GM12878 (cell line): ENCODE data around the gene IP6K3. TPM values are rescaled to one million over a fixed set of nuclear protein-coding genes. Genes with fewer than 3 reads are reported as not detected.

Source experiments
- ATAC-seq: fragments of 200-7000 bp; cut with Tn5 transposase; 3 replicates; pipeline ENCODE4 v1.9.1; 2020; ENCODE audit warnings: mild to moderate bottlenecking, moderate library complexity
- BruUV-seq: library from RNA; stranded (reverse); fragments of 400-500 nt; replicated peaks from 2 replicates; lab custom pipeline; 2021; lab: Mats Ljungman, UMichigan
- CTCF ChIA-PET: fragments of 300-600 bp; sonication (Branson Sonifier 250); formaldehyde crosslinking; extraction: SDS; loops from one replicate; lab custom pipeline; 2021; ENCODE audit warnings: inconsistent platforms; lab: Yijun Ruan, JAX
- POLR2A ChIA-PET: fragments of 350-600 bp; formaldehyde crosslinking; extraction: SDS; loops from one replicate; lab custom pipeline; 2021; ENCODE audit warnings: inconsistent platforms; lab: Charles Lee
- RAD21 ChIA-PET: fragments of 300-600 bp; sonication (Branson Sonifier 250); formaldehyde crosslinking; loops from one replicate; lab custom pipeline; 2023; ENCODE audit warnings: antibody characterized with exemption; ENCODE audit not compliant: unreplicated experiment; lab: Charles Lee
- SMC1A ChIA-PET: fragments of 300-600 bp; sonication (Branson Sonifier 250); formaldehyde crosslinking; loops from one replicate; lab custom pipeline; 2023; ENCODE audit not compliant: unreplicated experiment, uncharacterized antibody; lab: Charles Lee
- DNase-seq: peaks from one replicate; pipeline ENCODE4 v3.0.0-alpha.2; 2011; ENCODE audit warnings: low read depth, low spot score
- FAIRE-seq: peaks from 3 replicates; lab custom pipeline; 2011; peaks lifted over from hg19 to GRCh38; lab: Jason Lieb, UNC
- H2AFZ ChIP-seq: 2 replicates; pipeline ENCODE4 v1.6.0; 2011; ENCODE audit warnings: low read depth, low read length, control low read depth; ENCODE audit not compliant: control insufficient read depth
- H3K27ac ChIP-seq: 2 replicates; pipeline ENCODE4 v1.5.1; 2011; ENCODE audit warnings: control low read depth; ENCODE audit not compliant: control insufficient read depth, insufficient read depth
- H3K27me3 ChIP-seq, 2 experiments: replicated peaks in 1 of 2; 2 replicates each; pipeline versions ENCODE4 v1.6.0 to v1.6.1; 2011; ENCODE audit warnings: low read length in 1 of 2; ENCODE audit not compliant: control insufficient read depth in 2 of 2, insufficient read depth in 2 of 2
- H3K36me3 ChIP-seq, 2 experiments: 2 replicates each; pipeline ENCODE4 v1.5.1; 2011; ENCODE audit warnings: low read length in 1 of 2; ENCODE audit not compliant: control insufficient read depth in 2 of 2, insufficient read depth in 2 of 2
- H3K4me1 ChIP-seq: 2 replicates; pipeline ENCODE4 v1.6.1; 2011; ENCODE audit warnings: mild to moderate bottlenecking, low read length, moderate library complexity, mixed read lengths; ENCODE audit not compliant: control insufficient read depth, insufficient read depth
- H3K4me2 ChIP-seq: 2 replicates; pipeline ENCODE4 v1.6.0; 2011; ENCODE audit warnings: control low read depth; ENCODE audit not compliant: control insufficient read depth, insufficient read depth
- H3K4me3 ChIP-seq: fragments of 200-600 bp; sonication (generic); 2 replicates; pipeline ENCODE4 v1.5.1; 2016
- H3K79me2 ChIP-seq: 2 replicates; pipeline ENCODE4 v1.6.0; 2011; ENCODE audit warnings: low read length; ENCODE audit not compliant: control insufficient read depth, insufficient read depth
- H3K9ac ChIP-seq: 2 replicates; pipeline ENCODE4 v1.8.0; 2011; ENCODE audit warnings: low read length, control low read depth, mixed read lengths; ENCODE audit not compliant: control insufficient read depth, insufficient read depth
- H3K9me3 ChIP-seq: replicated peaks from 3 replicates; pipeline ENCODE4 v1.5.1; 2011; ENCODE audit warnings: mild to moderate bottlenecking, low read length; ENCODE audit not compliant: control insufficient read depth, insufficient read depth
- H4K20me1 ChIP-seq: 2 replicates; pipeline ENCODE4 v1.6.0; 2011; ENCODE audit not compliant: control insufficient read depth, insufficient read depth
- BMI1 ChIP-seq: fragments of 450-650 bp; IDR thresholded peaks from 2 replicates; pipeline ENCODE4 v1.6.1; 2016; ENCODE audit warnings: mild to moderate bottlenecking, moderate library complexity, borderline replicate concordance
- GABPA ChIP-seq: IDR thresholded peaks from 2 replicates; pipeline ENCODE4 v1.6.1; 2014; ENCODE audit warnings: antibody characterized with exemption, low read depth, mild to moderate bottlenecking, inconsistent platforms
- RAD51 ChIP-seq: fragments of 450-650 bp; IDR thresholded peaks from 2 replicates; pipeline ENCODE4 v1.6.1; 2016; ENCODE audit warnings: moderate library complexity, mild to moderate bottlenecking, inconsistent platforms
- RBBP5 ChIP-seq: fragments of 200-600 bp; sonication (generic); conservative IDR thresholded peaks from 2 replicates; pipeline ENCODE4 v1.6.1; 2016
- ZSCAN29 ChIP-seq: fragments of 450-650 bp; IDR thresholded peaks from 2 replicates; pipeline ENCODE4 v1.6.1; 2017; ENCODE audit warnings: mild to moderate bottlenecking, moderate library complexity
- whole genome bisulfite sequencing: methylation state at CpG from one replicate; pipeline ENCODE4 v1.1.6; 2016; ENCODE audit warnings: low lambda C conversion rate; ENCODE audit not compliant: insufficient replicate concordance, insufficient coverage; ENCODE audit errors: missing lambda C conversion rate; 5-methylcytosine and 5-hydroxymethylcytosine counted together
- in situ Hi-C: fragments of 300-500 bp; cut with MboI; formaldehyde crosslinking; loops from 9 replicates; pipeline ENCODE4 v1.14.3; 2018; ENCODE audit warnings: mixed read lengths
- intact Hi-C: fragments of 100-400 bp; cut with micrococcal nuclease; formaldehyde crosslinking; loops from one replicate; pipeline ENCODE4 v1.14.2; 2022; ENCODE audit not compliant: unreplicated experiment
- polyA plus RNA-seq, 11 experiments: library from polyadenylated mRNA; depleted of rRNA in 4 of 11; unstranded in 6 of 11; stranded (reverse) in 5 of 11; fragments of >200 nt; fragmentation: Nextera tagmentation in 4 of 11; fragmentation: Illumina TruSeq in 1 of 11; extraction: Ambion mirVana in 4 of 11; extraction: Trizol in 1 of 11; gene quantifications; 1 replicate in 1 of 11; 2 replicates in 10 of 11; pipeline versions ENCODE4 v1.2.1 to v1.2.3, GENCODE V29; 2011 to 2016; ENCODE audit warnings: inconsistent platforms in 2 of 11, missing spikeins in 2 of 11, low read depth in 1 of 11
- total RNA-seq, 4 experiments: library from RNA; depleted of rRNA in 3 of 4; stranded (reverse); fragments of >200 nt in 3 of 4; fragmentation: Illumina TruSeq in 1 of 4; extraction: Trizol in 1 of 4; gene quantifications; 2 replicates each; pipeline versions ENCODE4 v1.2.1 to v1.2.3, GENCODE V29; 2013 to 2021
- TF ChIP-seq, protein P1 (sequence below): fragments of 450-650 bp; IDR thresholded peaks from 2 replicates; pipeline ENCODE4 v1.6.1; 2017; ENCODE audit warnings: mild to moderate bottlenecking, moderate library complexity

The IP6K3 gene
- total and polyA plus RNA-seq, 10 of the 15 experiments (the other 5 are each of a cell fraction or from before 2014, with no cell fraction given) = 0.02 to 0.15 (median 0.09) TPM; not detected in 7

DNA sequence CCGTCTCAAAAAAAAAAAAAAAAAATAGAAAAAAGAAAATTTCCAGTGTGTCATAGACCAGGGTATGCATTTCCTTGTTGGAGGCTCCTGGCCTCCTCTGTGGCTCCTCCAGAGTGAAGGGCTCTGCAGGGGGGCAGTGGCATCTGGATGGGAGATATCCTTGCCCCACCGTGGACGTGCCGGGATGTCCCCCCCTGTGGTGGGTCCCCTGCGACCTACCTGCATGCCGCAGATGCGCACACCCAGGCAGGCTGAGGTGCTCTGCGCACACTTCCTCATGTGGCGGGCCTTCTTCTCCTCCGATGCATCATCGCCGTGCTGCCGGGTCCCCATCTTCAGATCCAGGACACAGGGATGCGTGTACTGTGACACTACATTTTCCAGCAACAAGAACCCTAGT is 21.5 kb downstream of the IP6K3 start:
- ChIA-PET RAD21 (interaction anchor here (1.1 kb wide), 1 partner anchor 12 kb away, joined by 3 read pairs; no protein-coding TSS in a partner anchor), POLR2A (interaction anchor here (1.4 kb wide), 1 partner anchor 14 kb away, joined by 3 read pairs; the partner anchor contains the start of gene UQCC2), SMC1A (interaction anchor here (0.6 to 0.8 kb wide), 2 partner anchors 14 to 46 kb away, joined by 3 read pairs; partner anchors contain the start of gene UQCC2), CTCF (interaction anchor here (0.9 to 3.4 kb wide), 3 partner anchors 14 to 140 kb away, joined by 3 to 16 read pairs (median 4); partner anchors contain the start of gene UQCC2)
- intact Hi-C loops (no loop called here), in situ Hi-C loops (no loop called here)
- no peak overlapping the region for H2AFZ ChIP-seq
- no peak overlapping the region for H3K4me3 ChIP-seq
- peaks cover 6 to 15% of the 10 kb centered on the region in 2 experiments; a peak in 2 of 4 replicates for H3K27me3 ChIP-seq
- FAIRE-seq (no peak), DNase-seq (no peak), ATAC-seq (no peak)
- H3K79me2 ChIP-seq = no peaks in the 10 kb centered on the region
- no peaks in the 10 kb centered on the region for H3K36me3 ChIP-seq
- 65% methylated on average over 13 of the region's 14 CpGs for WGBS
- H3K9ac ChIP-seq = no peak overlapping the region
- peaks cover 11% of the 10 kb centered on the region for H3K4me1 ChIP-seq
- BruUV-seq = no TSS peak
- no peak overlapping the region for H3K4me2 ChIP-seq
- no peak overlapping the region for H3K27ac ChIP-seq
- no peaks in the 10 kb centered on the region for H3K9me3 ChIP-seq
- no peaks in the 10 kb centered on the region; the same call in 1 of the 2 replicates for H4K20me1 ChIP-seq
- no peak for TF ChIP-seq ZSCAN29
- TF ChIP-seq BMI1 = no peak
- TF ChIP-seq, protein P1, sequence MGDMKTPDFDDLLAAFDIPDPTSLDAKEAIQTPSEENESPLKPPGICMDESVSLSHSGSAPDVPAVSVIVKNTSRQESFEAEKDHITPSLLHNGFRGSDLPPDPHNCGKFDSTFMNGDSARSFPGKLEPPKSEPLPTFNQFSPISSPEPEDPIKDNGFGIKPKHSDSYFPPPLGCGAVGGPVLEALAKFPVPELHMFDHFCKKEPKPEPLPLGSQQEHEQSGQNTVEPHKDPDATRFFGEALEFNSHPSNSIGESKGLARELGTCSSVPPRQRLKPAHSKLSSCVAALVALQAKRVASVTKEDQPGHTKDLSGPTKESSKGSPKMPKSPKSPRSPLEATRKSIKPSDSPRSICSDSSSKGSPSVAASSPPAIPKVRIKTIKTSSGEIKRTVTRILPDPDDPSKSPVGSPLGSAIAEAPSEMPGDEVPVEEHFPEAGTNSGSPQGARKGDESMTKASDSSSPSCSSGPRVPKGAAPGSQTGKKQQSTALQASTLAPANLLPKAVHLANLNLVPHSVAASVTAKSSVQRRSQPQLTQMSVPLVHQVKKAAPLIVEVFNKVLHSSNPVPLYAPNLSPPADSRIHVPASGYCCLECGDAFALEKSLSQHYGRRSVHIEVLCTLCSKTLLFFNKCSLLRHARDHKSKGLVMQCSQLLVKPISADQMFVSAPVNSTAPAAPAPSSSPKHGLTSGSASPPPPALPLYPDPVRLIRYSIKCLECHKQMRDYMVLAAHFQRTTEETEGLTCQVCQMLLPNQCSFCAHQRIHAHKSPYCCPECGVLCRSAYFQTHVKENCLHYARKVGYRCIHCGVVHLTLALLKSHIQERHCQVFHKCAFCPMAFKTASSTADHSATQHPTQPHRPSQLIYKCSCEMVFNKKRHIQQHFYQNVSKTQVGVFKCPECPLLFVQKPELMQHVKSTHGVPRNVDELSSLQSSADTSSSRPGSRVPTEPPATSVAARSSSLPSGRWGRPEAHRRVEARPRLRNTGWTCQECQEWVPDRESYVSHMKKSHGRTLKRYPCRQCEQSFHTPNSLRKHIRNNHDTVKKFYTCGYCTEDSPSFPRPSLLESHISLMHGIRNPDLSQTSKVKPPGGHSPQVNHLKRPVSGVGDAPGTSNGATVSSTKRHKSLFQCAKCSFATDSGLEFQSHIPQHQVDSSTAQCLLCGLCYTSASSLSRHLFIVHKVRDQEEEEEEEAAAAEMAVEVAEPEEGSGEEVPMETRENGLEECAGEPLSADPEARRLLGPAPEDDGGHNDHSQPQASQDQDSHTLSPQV = no peak
- TF ChIP-seq RAD51 = no peak
- no peak for TF ChIP-seq RBBP5
- no peak for TF ChIP-seq GABPA
